GM23338 (cell line): ENCODE data around the gene NRCAM. TPM values are rescaled to one million over a fixed set of nuclear protein-coding genes. Genes with fewer than 3 reads are reported as not detected.

ENCODE experiments used
- ATAC-seq: fragments of 200-7000 bp; cut with Tn5 transposase; 3 replicates; pipeline ENCODE4 v1.9.1; 2020
- DNase-seq: peaks from one replicate; pipeline ENCODE4 v3.0.0-alpha.2; 2015; ENCODE audit warnings: low spot score
- H2AFZ ChIP-seq: fragments of 200-600 bp; sonication (generic); 2 replicates; pipeline ENCODE4 v1.8.0; 2016; ENCODE audit warnings: antibody characterized with exemption, mild to moderate bottlenecking, moderate library complexity
- H3F3A ChIP-seq: fragments of 200-600 bp; sonication (generic); replicated peaks from 2 replicates; pipeline ENCODE4 v1.8.0; 2017; ENCODE audit warnings: antibody characterized with exemption, mixed run types, low read depth
- H3K27ac ChIP-seq: fragments of 200-600 bp; sonication (generic); 2 replicates; pipeline ENCODE4 v1.6.1; 2016; ENCODE audit warnings: low read depth
- H3K27me3 ChIP-seq: fragments of 200-600 bp; sonication (generic); 2 replicates; pipeline ENCODE4 v1.8.0; 2016; ENCODE audit warnings: mild to moderate bottlenecking, mixed run types, moderate library complexity; ENCODE audit not compliant: insufficient read depth
- H3K36me3 ChIP-seq: fragments of 200-600 bp; sonication (generic); 2 replicates; pipeline ENCODE4 v1.8.0; 2016; ENCODE audit warnings: mild to moderate bottlenecking; ENCODE audit not compliant: insufficient read depth
- H3K4me1 ChIP-seq: fragments of 200-600 bp; sonication (generic); 2 replicates; pipeline ENCODE4 v1.8.0; 2016; ENCODE audit warnings: mild to moderate bottlenecking, moderate library complexity; ENCODE audit not compliant: insufficient read depth
- H3K4me2 ChIP-seq: fragments of 200-600 bp; sonication (generic); 2 replicates; pipeline ENCODE4 v1.7.1; 2017; ENCODE audit warnings: mixed run types
- H3K4me3 ChIP-seq: fragments of 200-600 bp; sonication (generic); 2 replicates; pipeline ENCODE4 v1.6.1; 2016; ENCODE audit warnings: mixed run types
- H3K79me2 ChIP-seq: fragments of 200-600 bp; sonication (generic); replicated peaks from 2 replicates; pipeline ENCODE4 v1.8.0; 2017; ENCODE audit warnings: mild to moderate bottlenecking; ENCODE audit not compliant: insufficient read depth
- H3K9me2 ChIP-seq: fragments of 200-600 bp; sonication (generic); 2 replicates; pipeline ENCODE4 v1.8.0; 2017; ENCODE audit not compliant: insufficient read depth
- H4K20me1 ChIP-seq: fragments of 200-600 bp; sonication (generic); replicated peaks from 2 replicates; pipeline ENCODE4 v1.8.0; 2017; ENCODE audit warnings: mild to moderate bottlenecking; ENCODE audit not compliant: insufficient read depth
- H3K27ac Mint-ChIP-seq: 2 replicates; pipeline ENCODE4 v1.8.0; 2020; ENCODE audit warnings: inconsistent platforms, mild to moderate bottlenecking, moderate library complexity, mixed read lengths
- H3K27me3 Mint-ChIP-seq: 3 replicates; pipeline ENCODE4 v1.8.0; 2022; ENCODE audit warnings: low read depth, mild to moderate bottlenecking, moderate library complexity, mixed read lengths, inconsistent platforms; ENCODE audit not compliant: insufficient read depth, poor library complexity
- H3K36me3 Mint-ChIP-seq: 3 replicates; pipeline ENCODE4 v1.8.0; 2021; ENCODE audit warnings: low read depth, mild to moderate bottlenecking, inconsistent platforms, moderate library complexity, mixed read lengths
- H3K4me1 Mint-ChIP-seq: 3 replicates; pipeline ENCODE4 v1.8.0; 2020; ENCODE audit warnings: mild to moderate bottlenecking, inconsistent platforms, mixed read lengths
- H3K4me3 Mint-ChIP-seq: 3 replicates; pipeline ENCODE4 v1.8.0; 2021; ENCODE audit warnings: moderate library complexity, mild to moderate bottlenecking, inconsistent platforms, mixed read lengths
- H3K9me3 Mint-ChIP-seq: 3 replicates; pipeline ENCODE4 v1.8.0; 2020; ENCODE audit warnings: moderate library complexity, mild to moderate bottlenecking, inconsistent platforms, mixed read lengths
- CREB1 ChIP-seq: fragments of 250-450 bp; sonication (Bioruptor Pico); IDR thresholded peaks from 2 replicates; pipeline ENCODE4 v1.5.0; 2020; ENCODE audit warnings: low read depth, mild to moderate bottlenecking, moderate library complexity
- CTCF ChIP-seq, 2 experiments: fragments of 200-600 bp in 1 of 2; sonication (generic) in 1 of 2; conservative IDR thresholded peaks; 2 replicates each; pipeline versions ENCODE4 v1.5.1 to v1.6.1; 2016 to 2017; ENCODE audit warnings: antibody characterized with exemption in 2 of 2, low read depth in 2 of 2, mild to moderate bottlenecking in 2 of 2, moderate library complexity in 1 of 2
- ETS1 ChIP-seq: IDR thresholded peaks from 2 replicates; pipeline ENCODE4 v1.6.1; 2016; ENCODE audit warnings: antibody characterized with exemption
- EZH2 ChIP-seq: fragments of 200-600 bp; sonication (generic); IDR thresholded peaks from one replicate; pipeline ENCODE4 v1.8.0; 2017; ENCODE audit warnings: antibody characterized with exemption, mild to moderate bottlenecking, low read depth; ENCODE audit not compliant: unreplicated experiment
- EZH2phosphoT487 ChIP-seq: fragments of 200-600 bp; sonication (generic); IDR thresholded peaks from one replicate; pipeline ENCODE4 v1.8.1; 2018; ENCODE audit warnings: antibody characterized with exemption; ENCODE audit not compliant: unreplicated experiment
- JUNB ChIP-seq: IDR thresholded peaks from one replicate; pipeline ENCODE4 v1.6.1; 2016; ENCODE audit warnings: antibody characterized with exemption; ENCODE audit not compliant: unreplicated experiment
- NANOG ChIP-seq: IDR thresholded peaks from 2 replicates; pipeline ENCODE4 v1.6.1; 2016; ENCODE audit warnings: antibody characterized with exemption, borderline replicate concordance
- POLR2AphosphoS5 ChIP-seq: IDR thresholded peaks from 2 replicates; pipeline ENCODE4 v1.6.1; 2016; ENCODE audit warnings: antibody characterized with exemption, low read depth
- REST ChIP-seq: IDR thresholded peaks from one replicate; pipeline ENCODE4 v1.6.1; 2018; ENCODE audit warnings: antibody characterized with exemption; ENCODE audit not compliant: unreplicated experiment
- STAT1 ChIP-seq: IDR thresholded peaks from one replicate; pipeline ENCODE4 v1.6.1; 2016; ENCODE audit warnings: antibody characterized with exemption; ENCODE audit not compliant: unreplicated experiment
- ZNF114 ChIP-seq: fragments of 250-450 bp; sonication (Bioruptor Pico); IDR thresholded peaks from 2 replicates; pipeline ENCODE4 v1.5.0; 2020; ENCODE audit warnings: mild to moderate bottlenecking, moderate library complexity
- ZNF331 ChIP-seq: fragments of 250-450 bp; sonication (Bioruptor Pico); IDR thresholded peaks from 2 replicates; pipeline ENCODE4 v1.5.0; 2020; ENCODE audit warnings: low read depth, mild to moderate bottlenecking, moderate library complexity
- polyA plus RNA-seq: library from polyadenylated mRNA; unstranded; fragments of >200 nt; fragmentation: Nextera tagmentation; extraction: Ambion mirVana; gene quantifications from 2 replicates; pipeline ENCODE4 v1.2.1, GENCODE V29; 2016
- total RNA-seq: library from RNA; depleted of rRNA; stranded (reverse); fragments of >200 nt; shearing (Covaris generic); gene quantifications from 2 replicates; pipeline ENCODE4 v1.2.3, GENCODE V29; 2014
- TF ChIP-seq, protein P1 (sequence below): fragments of 250-450 bp; sonication (Bioruptor Pico); IDR thresholded peaks from 2 replicates; pipeline ENCODE4 v1.5.0; 2020; ENCODE audit warnings: mild to moderate bottlenecking, moderate library complexity

NRCAM gene
- total and polyA plus RNA-seq, 2 experiments from 2014 or later = 2.5 to 6.8 TPM

- no peaks in the 10 kb centered on the region for H3K27me3 Mint-ChIP-seq
- peaks cover 5% of the 10 kb centered on the region for H3K36me3 Mint-ChIP-seq
- H3K4me3 Mint-ChIP-seq = no peak overlapping the region
- DNase-seq (no peak), ATAC-seq (no peak)
- H3K9me2 ChIP-seq = peaks cover 8% of the 10 kb centered on the region
- H3K27me3 ChIP-seq = no peaks in the 10 kb centered on the region
- TF ChIP-seq ZNF114 (no peak), ZNF331 (CRISPR knock-in tag) (no peak), ETS1 (no peak), POLR2AphosphoS5 (no peak), EZH2phosphoT487 (no peak), EZH2 (no peak), NANOG (no peak), JUNB (no peak), CREB1 (CRISPR knock-in tag) (no peak), REST (no peak), STAT1 (no peak), CTCF (conservative IDR thresholded peaks at IDR 0.05; ENCODE audit: low read depth in 2 of 2) (no peak)
- TF ChIP-seq, protein P1, sequence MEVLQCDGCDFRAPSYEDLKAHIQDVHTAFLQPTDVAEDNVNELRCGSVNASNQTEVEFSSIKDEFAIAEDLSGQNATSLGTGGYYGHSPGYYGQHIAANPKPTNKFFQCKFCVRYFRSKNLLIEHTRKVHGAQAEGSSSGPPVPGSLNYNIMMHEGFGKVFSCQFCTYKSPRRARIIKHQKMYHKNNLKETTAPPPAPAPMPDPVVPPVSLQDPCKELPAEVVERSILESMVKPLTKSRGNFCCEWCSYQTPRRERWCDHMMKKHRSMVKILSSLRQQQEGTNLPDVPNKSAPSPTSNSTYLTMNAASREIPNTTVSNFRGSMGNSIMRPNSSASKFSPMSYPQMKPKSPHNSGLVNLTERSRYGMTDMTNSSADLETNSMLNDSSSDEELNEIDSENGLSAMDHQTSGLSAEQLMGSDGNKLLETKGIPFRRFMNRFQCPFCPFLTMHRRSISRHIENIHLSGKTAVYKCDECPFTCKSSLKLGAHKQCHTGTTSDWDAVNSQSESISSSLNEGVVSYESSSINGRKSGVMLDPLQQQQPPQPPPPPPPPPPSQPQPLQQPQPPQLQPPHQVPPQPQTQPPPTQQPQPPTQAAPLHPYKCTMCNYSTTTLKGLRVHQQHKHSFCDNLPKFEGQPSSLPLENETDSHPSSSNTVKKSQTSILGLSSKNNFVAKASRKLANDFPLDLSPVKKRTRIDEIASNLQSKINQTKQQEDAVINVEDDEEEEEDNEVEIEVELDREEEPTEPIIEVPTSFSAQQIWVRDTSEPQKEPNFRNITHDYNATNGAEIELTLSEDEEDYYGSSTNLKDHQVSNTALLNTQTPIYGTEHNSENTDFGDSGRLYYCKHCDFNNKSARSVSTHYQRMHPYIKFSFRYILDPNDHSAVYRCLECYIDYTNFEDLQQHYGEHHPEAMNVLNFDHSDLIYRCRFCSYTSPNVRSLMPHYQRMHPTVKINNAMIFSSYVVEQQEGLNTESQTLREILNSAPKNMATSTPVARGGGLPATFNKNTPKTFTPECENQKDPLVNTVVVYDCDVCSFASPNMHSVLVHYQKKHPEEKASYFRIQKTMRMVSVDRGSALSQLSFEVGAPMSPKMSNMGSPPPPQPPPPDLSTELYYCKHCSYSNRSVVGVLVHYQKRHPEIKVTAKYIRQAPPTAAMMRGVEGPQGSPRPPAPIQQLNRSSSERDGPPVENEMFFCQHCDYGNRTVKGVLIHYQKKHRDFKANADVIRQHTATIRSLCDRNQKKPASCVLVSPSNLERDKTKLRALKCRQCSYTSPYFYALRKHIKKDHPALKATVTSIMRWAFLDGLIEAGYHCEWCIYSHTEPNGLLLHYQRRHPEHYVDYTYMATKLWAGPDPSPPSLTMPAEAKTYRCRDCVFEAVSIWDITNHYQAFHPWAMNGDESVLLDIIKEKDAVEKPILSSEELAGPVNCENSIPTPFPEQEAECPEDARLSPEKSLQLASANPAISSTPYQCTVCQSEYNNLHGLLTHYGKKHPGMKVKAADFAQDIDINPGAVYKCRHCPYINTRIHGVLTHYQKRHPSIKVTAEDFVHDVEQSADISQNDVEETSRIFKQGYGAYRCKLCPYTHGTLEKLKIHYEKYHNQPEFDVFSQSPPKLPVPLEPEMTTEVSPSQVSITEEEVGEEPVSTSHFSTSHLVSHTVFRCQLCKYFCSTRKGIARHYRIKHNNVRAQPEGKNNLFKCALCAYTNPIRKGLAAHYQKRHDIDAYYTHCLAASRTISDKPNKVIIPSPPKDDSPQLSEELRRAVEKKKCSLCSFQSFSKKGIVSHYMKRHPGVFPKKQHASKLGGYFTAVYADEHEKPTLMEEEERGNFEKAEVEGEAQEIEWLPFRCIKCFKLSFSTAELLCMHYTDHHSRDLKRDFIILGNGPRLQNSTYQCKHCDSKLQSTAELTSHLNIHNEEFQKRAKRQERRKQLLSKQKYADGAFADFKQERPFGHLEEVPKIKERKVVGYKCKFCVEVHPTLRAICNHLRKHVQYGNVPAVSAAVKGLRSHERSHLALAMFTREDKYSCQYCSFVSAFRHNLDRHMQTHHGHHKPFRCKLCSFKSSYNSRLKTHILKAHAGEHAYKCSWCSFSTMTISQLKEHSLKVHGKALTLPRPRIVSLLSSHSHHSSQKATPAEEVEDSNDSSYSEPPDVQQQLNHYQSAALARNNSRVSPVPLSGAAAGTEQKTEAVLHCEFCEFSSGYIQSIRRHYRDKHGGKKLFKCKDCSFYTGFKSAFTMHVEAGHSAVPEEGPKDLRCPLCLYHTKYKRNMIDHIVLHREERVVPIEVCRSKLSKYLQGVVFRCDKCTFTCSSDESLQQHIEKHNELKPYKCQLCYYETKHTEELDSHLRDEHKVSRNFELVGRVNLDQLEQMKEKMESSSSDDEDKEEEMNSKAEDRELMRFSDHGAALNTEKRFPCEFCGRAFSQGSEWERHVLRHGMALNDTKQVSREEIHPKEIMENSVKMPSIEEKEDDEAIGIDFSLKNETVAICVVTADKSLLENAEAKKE (CRISPR knock-in tag) = no peak
- H2AFZ ChIP-seq = no peak overlapping the region
- peaks cover 7% of the 10 kb centered on the region for H3K4me1 Mint-ChIP-seq
- H3K4me3 ChIP-seq = no peak overlapping the region
- H3F3A ChIP-seq = no peaks in the 10 kb centered on the region
- H3K27ac ChIP-seq = no peak overlapping the region
- no peaks in the 10 kb centered on the region for H3K36me3 ChIP-seq
- H3K9me3 Mint-ChIP-seq = peaks cover 8% of the 10 kb centered on the region
- H4K20me1 ChIP-seq = no peaks in the 10 kb centered on the region
- no peak overlapping the region for H3K4me2 ChIP-seq
- no peak overlapping the region for H3K27ac Mint-ChIP-seq
- peaks cover 9% of the 10 kb centered on the region for H3K4me1 ChIP-seq
- H3K79me2 ChIP-seq = no peaks in the 10 kb centered on the region
These were observed 207.8 kb downstream of the NRCAM start for GRCh38 chr7:108248418-108248817.
